Measurements from ENCODE around the gene ATP2B2. TPM values are rescaled to one million over a fixed set of nuclear protein-coding genes. Genes with fewer than 3 reads are reported as not detected.

ATP2B2 gene
- total RNA-seq, 1 donor from 2014 or later, result 0.09 TPM

DNA sequence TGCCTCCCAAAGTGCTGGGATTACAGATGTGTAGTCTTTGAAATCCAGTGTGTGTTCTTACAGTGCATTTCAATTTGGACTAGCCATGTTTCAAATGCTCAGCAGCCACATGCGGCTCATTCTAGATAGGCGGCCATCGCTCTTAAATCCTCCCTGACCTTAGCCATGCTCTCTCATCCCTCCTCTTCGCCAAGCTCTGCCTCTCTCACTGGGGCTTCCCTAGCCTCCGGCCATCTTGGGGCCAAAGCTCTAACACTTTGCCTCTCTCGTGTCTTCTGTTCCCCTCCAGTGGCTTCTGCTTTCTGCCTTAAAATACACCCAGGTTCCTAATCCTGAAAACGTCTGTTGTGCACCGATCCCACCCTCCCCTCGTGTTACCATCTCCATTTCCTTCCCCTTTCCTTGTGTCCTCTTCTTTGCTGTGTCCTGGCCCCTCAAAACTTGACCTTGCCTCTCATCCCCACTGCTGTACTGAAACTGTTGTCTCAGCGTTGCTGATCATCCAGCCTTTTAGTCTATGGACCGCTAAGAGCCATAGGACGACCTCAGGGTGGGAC lies 211.3 kb downstream of the ATP2B2 start:
- intact Hi-C loops (cut with DNase I), result no loop called here
- TF ChIP-seq, protein P1, sequence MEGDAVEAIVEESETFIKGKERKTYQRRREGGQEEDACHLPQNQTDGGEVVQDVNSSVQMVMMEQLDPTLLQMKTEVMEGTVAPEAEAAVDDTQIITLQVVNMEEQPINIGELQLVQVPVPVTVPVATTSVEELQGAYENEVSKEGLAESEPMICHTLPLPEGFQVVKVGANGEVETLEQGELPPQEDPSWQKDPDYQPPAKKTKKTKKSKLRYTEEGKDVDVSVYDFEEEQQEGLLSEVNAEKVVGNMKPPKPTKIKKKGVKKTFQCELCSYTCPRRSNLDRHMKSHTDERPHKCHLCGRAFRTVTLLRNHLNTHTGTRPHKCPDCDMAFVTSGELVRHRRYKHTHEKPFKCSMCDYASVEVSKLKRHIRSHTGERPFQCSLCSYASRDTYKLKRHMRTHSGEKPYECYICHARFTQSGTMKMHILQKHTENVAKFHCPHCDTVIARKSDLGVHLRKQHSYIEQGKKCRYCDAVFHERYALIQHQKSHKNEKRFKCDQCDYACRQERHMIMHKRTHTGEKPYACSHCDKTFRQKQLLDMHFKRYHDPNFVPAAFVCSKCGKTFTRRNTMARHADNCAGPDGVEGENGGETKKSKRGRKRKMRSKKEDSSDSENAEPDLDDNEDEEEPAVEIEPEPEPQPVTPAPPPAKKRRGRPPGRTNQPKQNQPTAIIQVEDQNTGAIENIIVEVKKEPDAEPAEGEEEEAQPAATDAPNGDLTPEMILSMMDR (IDR thresholded peaks at IDR 0.05), result no peak
- H3K4me1 ChIP-seq, result peaks cover 7% of the 10 kb centered on the region
- no peak overlapping the region for H3K27ac ChIP-seq
- H3K4me3 ChIP-seq, result no peak overlapping the region
- no peaks in the 10 kb centered on the region for H3K9me3 ChIP-seq
- no peaks in the 10 kb centered on the region for H3K27me3 ChIP-seq (ENCODE audit: low read depth)
- H3K36me3 ChIP-seq, result peaks cover 30% of the 10 kb centered on the region
- no peak for DNase-seq
- ATAC-seq, result no peak

DNA sequence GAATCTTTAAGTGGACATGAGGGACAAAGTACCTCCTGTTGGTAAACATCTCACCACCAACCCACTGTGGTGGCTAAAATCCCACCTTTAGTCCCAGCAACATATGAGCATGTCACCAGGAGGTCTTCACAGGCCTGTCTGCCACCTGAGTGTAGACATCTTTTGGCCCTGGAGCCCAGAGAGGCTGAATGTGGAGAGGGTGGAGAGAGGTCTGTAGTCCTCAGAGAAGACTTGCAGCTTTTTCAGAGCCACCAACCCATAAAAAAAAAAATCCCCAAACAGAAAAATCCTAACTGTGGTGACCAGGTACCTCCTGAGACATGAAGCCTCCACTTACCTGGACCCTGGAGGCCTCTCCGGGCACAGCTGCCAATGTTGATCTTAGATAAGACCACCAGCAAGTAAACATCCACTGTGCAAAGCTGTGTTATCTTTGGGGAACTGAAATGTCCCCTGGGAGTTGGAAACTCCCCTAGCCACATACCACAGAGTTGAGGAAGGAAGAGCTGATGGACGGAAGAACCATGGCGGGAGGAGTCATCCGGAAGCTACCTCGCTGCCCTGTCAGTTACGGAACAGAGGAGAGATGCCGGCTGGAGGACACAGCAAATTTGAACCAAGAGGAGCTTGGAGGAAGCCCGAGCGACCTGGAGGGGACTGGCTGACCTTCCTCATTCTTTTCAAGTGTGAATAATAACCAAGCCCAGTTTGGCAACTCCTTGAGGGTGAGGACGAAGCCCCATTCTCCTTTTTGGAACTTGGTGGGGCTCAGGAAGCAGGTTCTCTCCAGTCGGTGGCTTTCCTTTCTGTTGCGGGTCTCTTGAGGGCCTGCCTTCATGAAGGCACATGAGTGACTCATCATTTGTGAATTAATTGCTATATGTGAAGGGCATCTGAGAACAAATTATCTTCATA lies 212.6 kb downstream of the ATP2B2 start, which contains the start of gene GHRL:
Gene GHRL, minus strand, starts transcription at position 443 of the 915 bp plus-strand sequence. CDS start 2,767 bp downstream, outside the sequence.
- Histone ChIP-seq H3K27ac (peak within 1 kb of the TSS; percentile 18), H3K9me3 (no peaks in the 10 kb centered on the region), H3K4me3 (no peak within 1 kb of the TSS), H3K4me1 (peaks cover 7% of the 10 kb centered on the region), H3K36me3 (peaks cover 37% of the 10 kb centered on the region), H3K27me3 (ENCODE audit: low read depth) (no peaks in the 10 kb centered on the region)
- TF ChIP-seq, protein P1 (IDR thresholded peaks at IDR 0.05), result no peak
- ATAC-seq (peak; percentile 56 to 59), DNase-seq (peak; percentile 49)
- intact Hi-C loops (cut with DNase I), result no loop called here

DNA sequence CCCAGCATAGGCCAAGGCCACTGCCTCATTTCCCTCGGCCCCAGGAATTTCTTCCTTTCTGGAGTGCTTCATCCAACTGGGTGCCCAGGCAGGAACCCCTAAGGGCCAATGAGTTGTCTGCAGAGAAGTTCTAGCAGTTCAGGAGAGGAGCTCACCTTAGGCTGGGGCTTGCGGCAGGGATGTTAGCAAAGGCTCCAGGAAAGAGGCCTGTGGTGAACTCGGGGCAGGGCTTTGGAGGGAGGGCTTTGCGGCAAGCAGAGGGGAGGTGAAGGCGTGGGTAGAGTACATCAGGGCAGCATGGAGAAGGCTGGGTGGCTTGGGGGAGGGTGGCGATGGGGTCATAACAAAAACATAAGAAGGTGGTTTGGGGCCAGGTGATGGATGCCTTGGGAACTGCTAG lies 213.7 kb downstream of the ATP2B2 start:
- ATAC-seq, result no peak
- intact Hi-C loops (cut with DNase I), result no loop called here
- Histone ChIP-seq H3K4me3 (no peak overlapping the region), H3K9me3 (no peaks in the 10 kb centered on the region), H3K27ac (no peak overlapping the region), H3K4me1 (peaks cover 7% of the 10 kb centered on the region), H3K36me3 (peaks cover 32% of the 10 kb centered on the region), H3K27me3 (ENCODE audit: low read depth) (no peaks in the 10 kb centered on the region)
- TF ChIP-seq, protein P1 (IDR thresholded peaks at IDR 0.05), result no peak
- no peak for DNase-seq

DNA sequence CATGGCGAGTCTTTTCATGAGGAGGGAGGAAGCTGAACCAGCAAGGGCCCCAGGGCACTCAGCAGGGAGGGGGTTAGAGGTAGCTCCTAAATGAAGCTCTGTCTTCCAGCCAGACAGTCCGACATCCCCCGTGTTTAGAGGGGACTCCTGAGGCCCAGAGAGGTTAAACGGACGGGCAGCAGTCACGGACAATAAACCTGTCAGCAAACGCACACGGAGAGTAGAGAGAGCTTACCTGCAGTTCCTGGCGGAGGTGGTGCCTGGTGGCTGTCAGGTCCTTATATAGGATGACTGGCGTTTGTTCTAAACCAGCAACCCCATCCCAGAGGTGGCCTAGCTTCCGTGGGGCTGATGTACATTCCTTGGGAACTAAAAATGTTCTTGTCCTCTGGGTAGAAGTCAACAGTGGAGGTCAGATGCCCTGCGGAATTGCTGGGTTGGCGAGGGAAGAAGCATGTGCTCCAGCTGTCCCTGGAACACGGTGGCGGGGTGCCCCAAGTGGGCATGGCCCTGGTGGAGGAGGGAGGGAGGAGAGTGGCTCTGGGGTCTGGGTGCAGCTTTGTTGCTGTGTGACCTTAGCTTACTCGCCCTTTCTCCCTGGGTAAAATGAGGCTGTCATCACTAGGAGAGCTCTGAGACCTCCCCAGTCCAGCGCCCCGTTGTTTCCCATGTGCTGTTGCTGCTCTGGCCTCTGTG lies 214.8 kb downstream of the ATP2B2 start:
- TF ChIP-seq, protein P1 (IDR thresholded peaks at IDR 0.05), result no peak
- intact Hi-C loops (cut with DNase I), result no loop called here
- no peak for DNase-seq

DNA sequence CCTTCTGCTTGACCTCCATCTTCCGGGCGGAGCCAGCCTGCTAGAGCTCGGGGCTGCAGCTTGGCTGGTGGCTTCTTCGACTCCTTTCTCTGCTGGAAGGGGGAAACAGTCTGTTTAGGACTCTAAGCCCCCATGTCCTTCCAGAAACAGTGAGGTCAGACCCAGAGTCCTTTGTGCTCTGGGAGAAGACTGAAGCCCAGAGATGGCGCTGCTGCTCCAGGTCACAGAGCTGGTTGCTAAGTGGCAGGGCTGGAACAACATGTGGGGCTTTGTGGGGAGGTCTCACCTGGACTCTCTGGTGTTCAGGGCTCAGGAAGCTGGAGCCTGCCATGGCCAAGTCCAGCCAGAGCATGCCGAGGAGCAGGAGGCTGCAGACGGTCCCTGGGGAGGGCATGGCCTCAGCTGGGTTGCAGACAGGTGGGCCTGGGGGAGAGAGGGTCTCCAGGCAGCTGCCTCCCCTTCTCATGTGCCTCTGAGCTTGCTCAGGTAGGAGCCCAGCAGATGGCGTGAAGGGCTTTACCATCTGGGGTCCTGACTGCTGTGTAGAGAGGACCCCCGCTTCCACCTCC lies 215.5 kb downstream of the ATP2B2 start:
- no peak for ATAC-seq
- DNase-seq, result no peak
- H3K36me3 ChIP-seq, result peaks cover 32% of the 10 kb centered on the region

More for the DNA sequence above, 214.8 kb downstream of the ATP2B2 start:
- H3K36me3 ChIP-seq, result peaks cover 34% of the 10 kb centered on the region
- no peak for ATAC-seq
- no peaks in the 10 kb centered on the region for H3K9me3 ChIP-seq
- H3K27ac ChIP-seq, result no peak overlapping the region
- no peak overlapping the region for H3K4me3 ChIP-seq
- H3K4me1 ChIP-seq, result peaks cover 7% of the 10 kb centered on the region
- no peaks in the 10 kb centered on the region for H3K27me3 ChIP-seq (ENCODE audit: low read depth)

More for the DNA sequence above, 215.5 kb downstream of the ATP2B2 start:
- Histone ChIP-seq H3K9me3 (no peaks in the 10 kb centered on the region), H3K27me3 (ENCODE audit: low read depth) (no peaks in the 10 kb centered on the region), H3K27ac (no peak overlapping the region), H3K4me1 (peaks cover 7% of the 10 kb centered on the region), H3K4me3 (no peak overlapping the region)
- TF ChIP-seq, protein P1 (IDR thresholded peaks at IDR 0.05), result no peak
- intact Hi-C loops (cut with DNase I), result no loop called here
